Activated naive CD4-positive, alpha-beta T cell treated with anti-CD3 and anti-CD28 coated beads for 36 hours (primary cell): Measurements from ENCODE around the gene REV1. TPM values are rescaled to one million over a fixed set of nuclear protein-coding genes. Genes with fewer than 3 reads are reported as not detected.

ENCODE experiments used
- CTCF ChIA-PET: fragments of 350-600 bp; sonication (Branson Sonifier 250); formaldehyde crosslinking; loops from one replicate; lab custom pipeline; 2021; ENCODE audit warnings: antibody characterized with exemption; lab: Charles Lee
- DNase-seq: peaks from one replicate; pipeline ENCODE4 v3.0.0-alpha.2; 2020
- H3K27ac Mint-ChIP-seq: one replicate; pipeline ENCODE4 v1.8.0; 2021; ENCODE audit warnings: mild to moderate bottlenecking, mixed read lengths
- H3K27me3 Mint-ChIP-seq: one replicate; pipeline ENCODE4 v1.8.0; 2021; ENCODE audit warnings: low read depth, mixed read lengths
- H3K36me3 Mint-ChIP-seq: one replicate; pipeline ENCODE4 v1.8.0; 2021; ENCODE audit warnings: low read depth, mixed read lengths
- H3K4me1 Mint-ChIP-seq: one replicate; pipeline ENCODE4 v1.8.0; 2021; ENCODE audit warnings: low read depth, mixed read lengths
- H3K4me3 Mint-ChIP-seq: one replicate; pipeline ENCODE4 v1.8.0; 2021; ENCODE audit warnings: mild to moderate bottlenecking, moderate library complexity, mixed read lengths
- H3K9me3 Mint-ChIP-seq: one replicate; pipeline ENCODE4 v1.8.0; 2021; ENCODE audit warnings: mixed read lengths
- intact Hi-C: fragments of 100-400 bp; cut with micrococcal nuclease; formaldehyde crosslinking; loops from one replicate; pipeline ENCODE4 v1.15.1; 2023
- total RNA-seq, 2 experiments: library from RNA; stranded (reverse); gene quantifications; one replicate each; pipeline ENCODE4 v1.2.3, GENCODE V29; 2021

REV1 gene
- 10 to 100 TPM; 29.6 to 32.3 TPM for total RNA-seq

GRCh38 chr2:99489761-99490622 lies at the start of gene REV1:
TSS of gene REV1 (minus strand) at chr2:99490017. CDS start at chr2:99464975, 25,042 bp downstream.
- H3K36me3 Mint-ChIP-seq: peaks cover 13% of the 10 kb centered on the region
- peaks cover 37% of the 10 kb centered on the region for H3K4me1 Mint-ChIP-seq
- H3K27ac Mint-ChIP-seq: peak within 1 kb of the TSS; percentile 92
- CTCF ChIA-PET: interaction anchor here (0.8 to 1.4 kb wide), 2 partner anchors 153 to 348 kb away, joined by 3 to 4 read pairs; partner anchors contain the start of gene EIF5B
- peak within 1 kb of the TSS; percentile 87 for H3K4me3 Mint-ChIP-seq
- H3K9me3 Mint-ChIP-seq: no peaks in the 10 kb centered on the region
- H3K27me3 Mint-ChIP-seq: no peaks in the 10 kb centered on the region
- peak; percentile 94 for DNase-seq
- intact Hi-C loops: loop anchor here (1.0 to 10.0 kb wide), 9 partner anchors 154 to 839 kb away; partner anchors contain the start of genes C2orf15, CRACDL, LIPT1 and MGAT4A

- Mint-ChIP-seq H3K36me3 (peaks cover 1% of the 10 kb centered on the region), H3K9me3 (peaks cover 5% of the 10 kb centered on the region), H3K27me3 (peaks cover 14% of the 10 kb centered on the region), H3K4me3 (no peak overlapping the region), H3K27ac (no peak overlapping the region), H3K4me1 (no peaks in the 10 kb centered on the region)
- CTCF ChIA-PET: no interaction called here
- intact Hi-C loops: no loop called here
- no peak for DNase-seq
Measured at GRCh38 chr2:99537910-99538485, 48.2 kb upstream of the REV1 start.

- peaks cover 2% of the 10 kb centered on the region for H3K27me3 Mint-ChIP-seq
- H3K4me3 Mint-ChIP-seq: no peak overlapping the region
- H3K4me1 Mint-ChIP-seq: no peaks in the 10 kb centered on the region
- CTCF ChIA-PET: no interaction called here
- H3K36me3 Mint-ChIP-seq: no peaks in the 10 kb centered on the region
- no peaks in the 10 kb centered on the region for H3K9me3 Mint-ChIP-seq
- no peak for DNase-seq
- H3K27ac Mint-ChIP-seq: no peak overlapping the region
- intact Hi-C loops: no loop called here
Measured at GRCh38 chr2:99524056-99524455, 34.2 kb upstream of the REV1 start.

GRCh38 chr2:99522157-99522556 lies 32.3 kb upstream of the REV1 start:
- Mint-ChIP-seq H3K9me3 (no peaks in the 10 kb centered on the region), H3K4me3 (no peak overlapping the region), H3K27me3 (peaks cover 3% of the 10 kb centered on the region), H3K4me1 (no peaks in the 10 kb centered on the region), H3K27ac (no peak overlapping the region), H3K36me3 (no peaks in the 10 kb centered on the region)
- CTCF ChIA-PET: no interaction called here
- intact Hi-C loops: no loop called here
- no peak for DNase-seq

- H3K36me3 Mint-ChIP-seq: no peaks in the 10 kb centered on the region
- intact Hi-C loops: no loop called here
- no peaks in the 10 kb centered on the region for H3K4me1 Mint-ChIP-seq
- H3K9me3 Mint-ChIP-seq: no peaks in the 10 kb centered on the region
- H3K27me3 Mint-ChIP-seq: peaks cover 3% of the 10 kb centered on the region
- DNase-seq: no peak
- H3K27ac Mint-ChIP-seq: no peak overlapping the region
- H3K4me3 Mint-ChIP-seq: no peak overlapping the region
- CTCF ChIA-PET: no interaction called here
Measured at GRCh38 chr2:99520813-99521212, 31.0 kb upstream of the REV1 start.

GRCh38 chr2:99520195-99520594 lies 30.4 kb upstream of the REV1 start:
- no peak for DNase-seq
- CTCF ChIA-PET: no interaction called here
- no peaks in the 10 kb centered on the region for H3K36me3 Mint-ChIP-seq
- no peak overlapping the region for H3K4me3 Mint-ChIP-seq
- H3K27ac Mint-ChIP-seq: no peak overlapping the region
- no peaks in the 10 kb centered on the region for H3K9me3 Mint-ChIP-seq
- intact Hi-C loops: no loop called here
- H3K27me3 Mint-ChIP-seq: peaks cover 3% of the 10 kb centered on the region
- H3K4me1 Mint-ChIP-seq: no peaks in the 10 kb centered on the region

- intact Hi-C loops: no loop called here
- DNase-seq: no peak
- no peak overlapping the region for H3K27ac Mint-ChIP-seq
- peaks cover 3% of the 10 kb centered on the region for H3K27me3 Mint-ChIP-seq
- no peaks in the 10 kb centered on the region for H3K36me3 Mint-ChIP-seq
- no peaks in the 10 kb centered on the region for H3K9me3 Mint-ChIP-seq
- no peaks in the 10 kb centered on the region for H3K4me1 Mint-ChIP-seq
- no peak overlapping the region for H3K4me3 Mint-ChIP-seq
- CTCF ChIA-PET: no interaction called here
Measured at GRCh38 chr2:99514357-99514756, 24.5 kb upstream of the REV1 start.

GRCh38 chr2:99512181-99512591 lies 22.4 kb upstream of the REV1 start:
- Mint-ChIP-seq H3K36me3 (peaks cover 1% of the 10 kb centered on the region), H3K4me1 (no peaks in the 10 kb centered on the region)

GRCh38 chr2:99509387-99509786 lies 19.6 kb upstream of the REV1 start:
- DNase-seq: no peak
- Mint-ChIP-seq H3K36me3 (peaks cover 1% of the 10 kb centered on the region), H3K27me3 (no peaks in the 10 kb centered on the region), H3K4me3 (no peak overlapping the region), H3K27ac (no peak overlapping the region), H3K4me1 (peaks cover 11% of the 10 kb centered on the region), H3K9me3 (no peaks in the 10 kb centered on the region)
- CTCF ChIA-PET: interaction anchor here (0.6 kb wide), 1 partner anchor 840 kb away, joined by 4 read pairs; no protein-coding TSS in a partner anchor
- intact Hi-C loops: no loop called here

More at GRCh38 chr2:99512181-99512591, 22.4 kb upstream of the REV1 start:
- no peak overlapping the region for H3K4me3 Mint-ChIP-seq
- intact Hi-C loops: no loop called here
- CTCF ChIA-PET: no interaction called here
- H3K27ac Mint-ChIP-seq: no peak overlapping the region
- no peaks in the 10 kb centered on the region for H3K27me3 Mint-ChIP-seq
- H3K9me3 Mint-ChIP-seq: no peaks in the 10 kb centered on the region
- DNase-seq: no peak

- intact Hi-C loops: no loop called here
- Mint-ChIP-seq H3K4me1 (peaks cover 19% of the 10 kb centered on the region), H3K4me3 (no peak overlapping the region), H3K27ac (no peak overlapping the region), H3K9me3 (no peaks in the 10 kb centered on the region), H3K27me3 (no peaks in the 10 kb centered on the region), H3K36me3 (peaks cover 1% of the 10 kb centered on the region)
- DNase-seq: no peak
- CTCF ChIA-PET: no interaction called here
Measured at GRCh38 chr2:99507937-99508818, 18.4 kb upstream of the REV1 start.

- Mint-ChIP-seq H3K4me1 (peaks cover 21% of the 10 kb centered on the region), H3K4me3 (no peak overlapping the region), H3K27me3 (peaks cover 2% of the 10 kb centered on the region), H3K36me3 (peaks cover 1% of the 10 kb centered on the region), H3K27ac (peak overlapping the region; percentile 43), H3K9me3 (no peaks in the 10 kb centered on the region)
- intact Hi-C loops: no loop called here
- DNase-seq: no peak
- CTCF ChIA-PET: interaction anchor here (0.9 kb wide), 1 partner anchor 54 kb away, joined by 3 read pairs; no protein-coding TSS in a partner anchor
Measured at GRCh38 chr2:99504844-99505584, 15.2 kb upstream of the REV1 start.
